Effector CD8-positive, alpha-beta T cell (primary cell): ENCODE results near the gene SLC38A3.
"Not testable (repeated sequence)": the region's sequence is repeated elsewhere in the genome, so short reads cannot be mapped to it uniquely, and the experiment has no call there.

Experiments used
- DNase-seq: peaks from one replicate; lab custom pipeline; 2025; lab: John Stamatoyannopoulos, UW

The SLC38A3 gene

DNA sequence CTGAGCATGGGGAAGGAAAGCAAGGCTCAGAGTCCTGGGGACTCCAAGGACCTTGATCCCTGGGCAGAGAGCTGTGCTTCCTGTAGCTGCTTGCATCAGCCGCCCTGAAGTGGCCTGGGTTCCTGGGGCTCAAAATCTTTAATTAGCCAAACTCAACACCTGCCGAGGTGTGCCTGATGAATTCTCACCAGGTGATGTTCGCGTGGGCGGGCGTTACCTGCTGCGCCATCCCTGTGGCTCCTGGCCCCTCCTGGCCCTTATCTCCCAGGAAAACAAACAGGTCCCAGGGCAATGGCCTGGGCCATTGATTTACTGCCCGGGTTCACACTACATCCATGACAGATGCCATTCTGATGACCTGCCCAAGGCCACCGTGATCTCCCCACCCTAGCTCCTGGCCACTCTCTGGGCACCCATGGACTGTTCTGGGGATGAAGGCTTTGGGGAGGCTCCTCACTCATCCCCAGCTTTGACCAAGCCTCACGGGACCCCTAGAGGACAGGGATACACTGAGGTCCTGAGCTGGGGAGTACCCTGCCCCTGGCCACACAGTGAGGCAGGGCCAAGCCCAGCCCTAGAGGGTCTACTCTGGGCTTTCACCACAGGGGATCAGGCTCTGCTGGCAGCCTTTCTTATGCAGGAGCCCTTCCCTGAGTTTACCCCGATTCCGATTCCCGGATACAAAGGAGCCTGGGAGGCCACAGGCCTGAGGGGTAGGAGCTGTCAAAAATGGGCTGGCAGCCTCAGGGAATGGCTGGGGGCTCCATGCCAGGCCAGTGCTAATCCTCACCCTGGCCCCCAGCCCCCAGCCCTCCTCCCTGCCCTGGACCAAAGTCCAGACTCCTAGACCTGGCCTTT is 5.7 kb downstream of the SLC38A3 start:
- no peak for DNase-seq

DNA sequence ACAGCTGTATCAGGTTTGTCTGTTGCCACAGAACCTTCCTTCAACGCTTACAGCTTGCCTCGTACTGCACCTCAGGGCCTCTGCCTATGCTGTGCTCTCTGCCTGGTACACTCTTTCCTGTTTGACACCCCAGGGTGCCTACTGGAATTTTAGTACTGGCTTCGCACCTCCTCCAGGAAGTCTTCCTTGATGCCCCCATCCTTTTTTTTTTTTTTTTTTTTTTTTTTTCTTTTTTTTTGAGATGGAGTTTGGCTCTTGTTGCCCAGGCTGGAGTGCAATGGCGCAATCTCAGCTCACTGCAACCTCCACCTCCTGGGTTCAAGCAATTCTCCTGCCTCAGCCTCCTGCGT is 6.3 kb downstream of the SLC38A3 start:
- DNase-seq, result not testable (repeated sequence)

DNA sequence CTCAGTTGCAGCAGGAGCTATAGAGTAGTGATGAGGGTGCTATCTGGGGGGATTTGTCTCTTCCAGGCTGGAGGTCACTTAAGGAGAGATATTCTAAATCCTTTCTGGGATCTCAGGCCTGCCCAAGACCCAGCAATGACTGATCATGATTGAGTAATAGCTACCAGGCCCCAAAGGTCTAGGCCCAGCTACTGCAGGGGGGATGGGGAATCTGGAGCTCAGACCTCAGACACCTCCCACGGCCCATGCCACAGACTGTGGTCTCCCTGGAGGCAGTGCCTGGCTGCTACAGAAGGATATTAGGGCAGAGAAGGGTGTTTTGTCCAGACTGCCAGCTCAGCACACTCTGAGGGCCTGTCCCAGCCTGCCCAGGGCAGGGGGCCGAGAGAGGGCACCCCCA is 6.9 kb downstream of the SLC38A3 start:
- no peak for DNase-seq

DNA sequence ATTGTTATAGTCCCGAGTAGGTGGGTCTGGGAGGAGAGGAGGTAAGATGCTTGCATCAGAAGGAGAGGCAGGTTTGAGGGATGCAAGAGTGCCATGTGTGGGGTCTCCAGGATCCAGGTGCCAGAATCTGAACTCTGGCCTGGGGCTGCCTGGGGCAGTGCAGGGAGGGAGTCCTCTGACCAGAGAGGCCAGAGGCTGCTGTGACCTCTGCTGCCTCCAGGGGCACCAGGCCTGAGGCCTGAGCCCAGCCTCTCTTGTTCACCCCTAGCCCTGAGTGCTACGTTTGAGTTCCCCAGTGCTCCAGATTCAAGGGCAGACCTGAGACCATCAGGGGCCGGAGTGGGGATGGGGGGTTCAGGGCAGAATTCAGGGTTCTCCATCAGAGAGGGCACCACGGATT is 7.4 kb downstream of the SLC38A3 start:
- no peak for DNase-seq

DNA sequence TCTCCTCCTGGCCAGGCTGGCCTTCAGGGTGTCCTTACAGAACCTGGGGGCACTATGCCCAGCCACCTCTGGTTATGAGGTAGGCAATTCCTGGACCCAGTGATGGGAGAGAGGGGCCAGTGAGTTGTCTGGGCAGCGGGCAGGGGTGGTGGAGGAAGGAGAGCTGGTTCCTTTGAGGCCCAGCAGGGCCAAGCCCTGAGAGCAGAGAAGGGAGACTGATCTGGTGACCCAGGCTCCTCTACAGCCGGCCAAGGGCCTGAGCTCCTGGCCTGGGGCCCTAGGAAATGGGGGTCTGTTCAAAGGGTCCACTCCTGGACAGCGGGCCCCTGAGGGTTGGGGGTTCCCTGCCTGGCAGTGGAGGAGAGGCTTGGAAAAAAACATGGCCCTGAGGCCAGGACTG is 7.9 kb downstream of the SLC38A3 start:
- DNase-seq, result no peak

DNA sequence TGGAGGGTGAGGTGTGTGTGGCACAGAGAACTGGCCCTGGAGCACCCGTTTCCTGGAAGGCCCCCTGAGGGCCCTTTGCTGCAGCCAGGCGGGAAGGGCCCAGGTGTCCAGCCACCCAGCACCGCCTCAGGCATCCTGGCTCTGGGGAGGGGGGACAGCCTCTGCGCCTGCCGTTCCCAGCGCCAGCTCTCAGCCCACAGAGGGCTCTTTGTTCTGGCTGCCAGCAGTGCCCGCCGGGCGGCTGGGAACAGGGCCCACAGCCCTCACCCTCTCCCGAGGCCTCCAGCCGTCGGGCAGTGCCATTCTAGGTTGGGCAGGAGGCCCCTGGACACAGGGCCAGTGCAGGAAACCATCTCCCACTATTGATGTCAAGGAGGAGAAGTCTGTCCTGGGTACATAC is 8.3 kb downstream of the SLC38A3 start:
- DNase-seq, result no peak

DNA sequence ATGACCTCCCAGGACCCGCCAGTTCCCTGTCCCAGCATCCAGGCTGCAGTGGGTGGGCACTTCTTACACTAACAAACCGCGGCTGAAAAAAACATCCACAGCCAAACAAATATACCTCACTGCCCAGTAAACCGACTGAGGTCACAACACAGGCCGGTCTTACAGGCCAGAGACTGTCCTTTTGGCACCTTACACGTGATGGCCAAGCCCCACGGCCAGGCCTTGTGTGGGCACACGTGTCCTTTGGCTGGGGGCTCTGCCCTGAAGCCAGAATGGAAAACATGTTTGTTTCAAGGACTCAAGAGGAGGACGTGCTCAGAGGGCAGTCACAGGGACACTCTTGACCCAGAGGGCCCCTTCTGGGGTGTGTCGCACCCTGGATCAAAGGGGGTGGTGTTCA is 9.8 kb downstream of the SLC38A3 start:
- DNase-seq, result no peak

DNA sequence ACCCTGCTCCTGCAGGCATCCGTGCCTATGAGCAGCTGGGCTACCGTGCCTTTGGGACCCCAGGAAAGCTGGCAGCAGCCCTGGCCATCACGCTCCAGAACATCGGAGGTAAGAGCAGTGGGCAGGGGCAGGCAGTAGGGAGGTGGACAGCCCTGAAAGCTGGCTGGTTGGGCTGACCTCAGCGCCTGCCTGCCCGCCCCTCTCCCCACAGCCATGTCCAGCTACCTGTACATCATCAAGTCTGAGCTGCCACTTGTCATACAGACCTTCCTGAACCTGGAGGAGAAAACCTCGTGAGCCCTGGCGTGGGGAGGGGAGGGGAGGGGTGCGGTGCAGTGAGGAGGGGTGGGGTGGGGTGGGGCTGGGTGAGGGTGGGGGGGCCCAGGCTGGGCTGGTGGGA is 10.5 kb downstream of the SLC38A3 start:
- DNase-seq, result no peak

DNA sequence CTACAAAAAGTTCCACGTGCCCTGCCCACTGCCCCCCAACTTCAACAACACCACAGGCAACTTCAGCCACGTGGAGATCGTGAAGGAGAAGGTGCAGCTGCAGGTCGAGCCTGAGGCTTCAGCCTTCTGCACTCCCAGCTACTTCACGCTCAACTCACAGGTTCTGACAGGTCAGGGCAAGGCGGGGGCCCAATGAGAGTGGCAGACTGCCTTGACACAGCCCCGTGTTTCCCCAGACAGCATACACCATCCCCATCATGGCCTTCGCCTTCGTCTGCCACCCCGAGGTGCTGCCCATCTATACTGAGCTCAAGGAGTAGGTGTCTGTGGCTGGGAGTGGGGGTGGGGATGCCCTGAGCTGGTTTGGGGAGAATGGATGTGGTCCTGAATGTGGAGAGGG is 12.6 kb downstream of the SLC38A3 start:
- no peak for DNase-seq

DNA sequence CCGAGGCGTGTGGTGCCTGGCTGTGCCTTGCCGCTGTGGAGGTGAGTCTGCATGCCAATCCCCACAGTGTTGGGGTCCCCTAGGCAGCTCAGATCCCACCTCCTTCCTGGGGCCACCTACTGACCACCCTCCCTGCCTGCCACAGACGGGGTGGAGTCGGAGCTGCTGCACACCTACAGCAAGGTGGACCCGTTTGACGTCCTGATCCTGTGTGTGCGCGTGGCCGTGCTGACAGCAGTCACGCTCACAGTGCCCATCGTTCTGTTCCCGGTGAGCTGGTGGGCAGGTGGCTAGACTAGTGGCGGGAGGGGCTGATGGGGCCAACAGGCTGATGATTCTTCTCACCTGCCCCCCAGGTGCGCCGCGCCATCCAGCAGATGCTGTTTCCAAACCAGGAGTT is 13.4 kb downstream of the SLC38A3 start:
- no peak for DNase-seq

DNA sequence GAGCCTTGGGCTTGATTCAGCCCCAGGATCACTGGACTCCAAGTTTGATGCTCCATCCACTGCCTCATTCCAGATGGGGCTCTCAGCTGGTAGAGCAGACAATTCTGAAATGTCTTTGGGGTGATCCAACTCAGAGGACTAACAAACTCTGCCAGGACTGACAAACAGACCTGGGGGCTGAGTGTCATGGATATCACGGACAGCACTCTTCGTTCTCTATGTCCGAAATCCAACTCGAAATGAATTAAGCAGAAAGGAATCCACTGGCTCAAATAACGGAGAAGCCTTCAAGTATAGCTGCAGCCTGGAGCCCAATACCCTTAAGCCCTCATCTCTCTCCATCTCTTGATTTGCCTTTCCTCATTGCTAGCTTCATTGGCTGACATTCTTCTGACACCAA is 14.2 kb downstream of the SLC38A3 start:
- no peak for DNase-seq

DNA sequence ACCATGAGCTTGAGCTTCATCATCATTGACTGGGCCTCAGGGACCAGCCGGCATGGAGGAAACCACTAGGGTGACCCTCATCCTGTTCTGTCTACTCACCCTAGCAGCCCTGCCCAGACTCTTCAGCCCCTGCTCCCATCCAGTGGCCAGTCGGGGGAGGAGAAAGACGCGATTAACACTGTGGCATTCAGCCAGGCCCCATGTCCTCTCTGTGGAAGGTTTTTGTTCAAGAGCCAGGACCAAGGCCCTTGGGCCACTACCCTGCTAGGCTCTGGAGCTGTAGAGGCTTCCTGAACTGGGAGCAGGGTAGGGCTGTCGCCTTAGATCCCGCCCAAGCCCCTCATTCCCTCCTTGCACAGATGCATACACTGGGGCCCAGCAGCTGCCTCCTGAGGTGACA is 15.0 kb downstream of the SLC38A3 start:
- no peak for DNase-seq

DNA sequence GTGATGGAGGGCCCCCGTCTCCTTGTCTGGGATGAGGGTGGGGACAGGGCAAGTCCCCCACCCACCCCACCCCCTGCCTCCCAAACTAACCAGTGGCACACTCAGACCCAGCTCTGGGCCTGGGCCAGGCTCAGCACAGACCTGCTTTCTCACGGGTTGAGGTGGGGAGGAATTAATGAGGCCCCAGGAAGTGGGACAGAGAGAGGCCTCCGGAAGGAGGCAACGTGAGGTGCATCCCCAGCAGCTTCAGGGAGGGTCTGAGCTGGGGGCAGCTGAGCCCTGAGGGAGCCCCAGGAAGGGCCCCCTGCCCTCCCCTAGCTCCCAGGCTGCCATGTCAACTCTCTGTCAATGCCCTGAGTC is 16.0 kb downstream of the SLC38A3 start:
- no peak for DNase-seq

DNA sequence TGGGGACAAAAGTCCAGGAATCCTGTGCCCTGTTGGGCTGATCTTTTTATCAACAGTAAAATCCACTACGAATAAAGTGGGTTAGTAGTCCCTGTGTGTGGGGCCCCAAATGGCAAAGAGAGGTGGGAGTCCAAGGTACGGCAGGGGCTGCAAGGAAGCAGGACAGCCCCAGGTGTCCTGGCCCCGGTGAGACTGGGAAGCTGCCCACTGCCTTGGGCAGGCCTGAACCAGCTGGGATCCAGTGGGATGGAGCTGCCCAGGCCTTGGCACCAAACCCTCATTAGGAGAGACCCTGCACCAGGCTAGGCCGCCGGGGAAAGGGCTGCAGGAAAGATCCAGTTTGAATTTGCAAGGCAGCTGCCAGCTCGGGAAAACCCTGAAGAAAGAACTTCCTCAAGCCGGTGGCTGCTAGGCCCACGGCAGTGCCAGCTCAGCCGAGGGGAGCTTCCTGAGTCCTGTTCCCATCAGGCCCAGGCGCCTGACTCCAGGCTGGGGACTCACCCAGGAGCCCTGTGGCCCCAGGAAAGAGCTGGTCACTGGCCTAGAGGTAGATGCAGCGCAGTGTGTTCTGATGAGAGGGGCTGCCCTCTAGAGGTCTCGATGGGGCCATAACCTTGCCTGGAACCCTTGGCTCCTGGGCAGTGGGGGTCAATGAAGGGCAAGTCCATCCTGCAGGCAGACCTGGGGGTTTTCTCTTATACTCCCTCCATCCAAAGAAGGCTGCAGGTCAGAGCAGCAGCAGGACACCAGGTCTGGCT is 16.5 kb downstream of the SLC38A3 start:
- no peak for DNase-seq

DNA sequence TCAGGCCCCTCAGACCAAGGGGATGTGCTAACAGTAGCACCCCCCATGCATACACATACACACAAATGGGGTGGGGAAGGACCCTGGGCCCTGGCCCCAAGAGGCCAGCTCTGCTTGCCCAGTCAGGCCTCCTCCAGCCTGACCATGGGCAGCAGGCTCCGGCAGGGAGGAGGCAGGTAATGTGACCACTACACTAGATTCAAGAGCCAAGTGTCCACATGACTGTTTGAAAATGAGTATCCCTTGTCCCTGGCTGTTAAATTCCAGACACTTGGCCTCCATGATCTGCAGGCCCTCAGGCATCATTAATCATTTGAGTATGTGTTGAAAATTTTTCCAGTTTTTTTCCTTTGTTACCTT is 17.1 kb downstream of the SLC38A3 start:
- no peak for DNase-seq

DNA sequence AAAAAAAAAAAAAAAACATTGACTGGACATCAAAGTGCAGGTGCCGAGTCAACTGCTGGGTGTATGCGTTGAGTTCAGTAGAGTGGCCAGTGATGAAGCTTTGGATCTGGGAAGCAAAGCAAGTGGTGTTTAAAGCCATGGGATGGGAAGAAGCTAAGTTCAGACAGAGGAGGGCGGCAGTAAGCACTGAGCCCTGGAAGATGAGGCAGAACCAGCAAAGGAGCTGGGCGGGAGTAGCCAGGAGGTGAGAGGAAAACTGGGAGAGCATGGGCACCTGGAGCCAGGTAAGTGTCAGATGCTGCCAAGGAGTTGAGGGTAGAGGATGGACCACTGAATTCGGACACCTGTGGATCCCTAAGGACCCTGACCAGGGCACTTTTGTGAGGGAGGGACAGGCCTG is 19.6 kb downstream of the SLC38A3 start:
- no peak for DNase-seq

DNA sequence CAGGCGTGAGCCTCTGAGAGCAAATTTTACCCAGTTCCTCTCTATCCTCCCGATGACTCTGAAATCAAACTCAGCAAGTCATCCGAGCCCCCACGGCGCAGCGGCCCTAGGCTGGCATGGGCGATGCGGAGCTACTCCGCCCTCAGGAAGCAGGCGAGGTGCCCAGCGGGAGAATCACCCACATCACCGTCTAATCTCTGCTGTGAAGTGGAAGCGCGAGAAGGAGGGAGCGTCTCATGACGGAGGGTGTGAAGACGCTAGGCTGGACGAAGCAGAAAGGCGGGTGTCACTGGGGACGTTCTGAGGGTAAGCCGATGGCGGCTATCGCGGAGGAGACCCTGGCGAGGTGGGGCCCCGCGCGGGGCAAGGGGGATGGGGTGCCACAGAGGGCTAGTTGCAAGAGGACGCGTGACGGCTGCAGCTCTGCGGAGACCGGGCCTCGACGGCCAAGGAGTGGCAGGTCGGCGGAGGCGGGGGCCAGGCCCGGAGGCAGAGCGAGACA is 21.9 kb downstream of the SLC38A3 start:
- DNase-seq, result peak; percentile 44

DNA sequence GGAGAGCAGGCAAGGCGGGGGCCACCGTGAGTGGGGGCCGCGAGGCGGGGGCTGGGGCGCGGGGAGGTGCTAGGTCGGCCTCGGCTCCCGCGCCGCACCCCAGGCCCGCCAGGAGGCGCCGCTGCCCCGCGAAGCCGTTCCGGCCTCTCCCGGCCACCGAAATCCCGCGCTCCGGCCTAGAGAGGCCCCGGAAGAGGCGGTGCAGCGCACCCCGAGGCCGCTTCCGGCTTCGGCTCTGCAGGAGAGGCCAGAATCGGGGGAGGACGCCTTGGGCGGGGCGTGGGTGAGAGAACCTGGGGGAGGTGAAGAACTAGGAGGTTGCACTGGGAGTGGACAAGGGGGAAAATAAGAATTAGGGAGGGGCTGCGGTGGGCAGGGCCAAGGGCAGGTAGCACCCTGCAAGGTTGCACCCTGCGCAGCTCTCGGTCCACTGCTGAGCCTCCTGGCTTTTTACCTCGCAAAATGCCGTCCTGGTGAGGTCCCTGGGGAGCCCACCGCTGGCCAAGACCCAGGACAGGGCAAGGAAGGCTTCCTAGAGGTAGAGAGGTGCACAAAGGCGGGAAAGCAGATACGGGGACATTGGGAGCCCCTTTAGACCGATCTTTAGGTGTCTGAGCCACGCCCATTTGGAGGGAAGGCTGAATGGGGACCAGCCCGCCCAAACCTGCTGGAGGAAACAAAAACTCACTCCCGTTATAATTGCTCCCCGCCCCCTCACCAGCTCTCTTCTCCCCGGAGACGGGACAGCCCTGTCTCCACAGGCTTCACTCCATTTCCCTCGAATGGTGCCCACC is 22.5 kb downstream of the SLC38A3 start:
- peak; percentile 82 for DNase-seq

DNA sequence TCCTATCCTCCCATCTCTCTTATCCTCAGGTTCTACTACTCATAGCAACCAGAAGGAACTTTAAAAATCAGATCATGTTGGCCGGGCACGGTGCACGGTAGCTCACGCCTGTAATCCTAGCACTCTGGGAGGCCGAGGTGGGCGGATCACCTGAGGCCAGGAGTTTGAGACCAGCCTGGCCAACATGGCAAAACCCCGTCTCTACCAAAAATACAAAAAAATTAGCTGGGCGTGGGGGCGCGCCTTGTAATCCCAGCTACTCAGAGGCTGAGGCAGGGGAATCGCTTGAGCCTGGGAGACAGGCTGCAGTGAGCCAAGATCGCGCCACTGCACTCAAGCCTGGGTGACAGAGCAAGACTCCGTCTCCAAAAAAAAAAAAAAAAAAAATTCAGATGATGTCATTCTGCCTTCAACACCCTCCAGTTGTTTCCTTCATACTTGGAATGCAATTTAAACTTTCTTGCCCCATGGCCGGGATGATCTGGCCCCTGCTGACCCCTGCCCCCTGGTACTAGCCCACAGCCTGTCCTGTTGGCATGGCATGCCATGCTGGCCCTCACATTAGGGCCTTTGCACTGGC is 23.2 kb downstream of the SLC38A3 start:
- DNase-seq, result not testable (repeated sequence)

DNA sequence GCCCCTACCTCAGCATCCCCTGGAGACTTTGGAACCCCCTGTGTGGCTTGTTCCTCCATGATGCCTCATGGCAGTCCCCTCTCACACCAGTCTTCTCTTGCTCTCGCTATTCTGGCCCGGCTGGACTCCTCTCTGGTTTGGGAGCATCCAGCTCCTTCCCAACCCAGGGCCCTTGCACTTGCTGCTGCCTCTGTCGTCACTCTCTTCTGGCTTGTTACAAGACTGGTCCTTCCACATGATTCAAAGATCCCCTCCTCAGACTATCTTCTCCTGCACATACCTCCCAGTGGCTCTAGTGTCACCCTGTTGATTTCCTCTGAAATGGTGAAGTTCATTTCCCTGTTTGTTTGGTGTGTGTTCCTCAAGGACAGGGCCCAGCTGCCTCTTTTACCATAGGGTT is 24.4 kb downstream of the SLC38A3 start:
- DNase-seq, result no peak

DNA sequence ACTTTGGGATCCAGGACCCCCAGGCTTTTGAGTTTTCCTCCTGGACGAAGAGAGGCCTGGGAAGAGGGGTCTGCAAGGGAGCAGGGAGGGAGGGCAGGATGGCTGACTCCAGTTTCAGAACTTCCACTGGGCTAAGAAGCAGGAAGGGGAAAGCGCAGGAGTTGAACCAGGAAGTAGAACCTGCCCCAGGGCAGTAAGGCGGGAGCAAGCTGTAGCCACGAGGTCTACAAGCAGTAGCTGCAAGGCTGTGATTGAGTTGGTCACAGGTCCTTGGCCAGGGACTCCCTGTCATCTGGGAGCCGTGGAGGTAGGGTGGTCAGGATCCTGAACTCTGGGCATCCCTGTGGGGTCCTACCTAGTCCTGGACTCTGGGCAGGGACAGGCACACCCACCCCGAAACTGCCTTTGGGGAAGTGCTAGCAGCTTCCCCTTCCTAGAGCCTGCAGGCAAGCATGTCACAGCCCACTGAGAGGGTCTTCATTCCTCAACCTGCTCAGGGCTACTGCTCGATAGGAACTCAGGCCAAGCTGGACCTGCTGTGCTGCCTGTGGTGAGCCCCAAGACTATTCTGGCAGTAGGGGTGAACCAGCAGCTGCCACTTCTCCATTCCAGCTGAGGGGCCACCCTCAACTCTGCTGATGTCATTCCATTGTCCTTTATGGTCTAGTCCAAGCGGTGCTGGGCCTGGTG is 25.2 kb downstream of the SLC38A3 start:
- no peak for DNase-seq

DNA sequence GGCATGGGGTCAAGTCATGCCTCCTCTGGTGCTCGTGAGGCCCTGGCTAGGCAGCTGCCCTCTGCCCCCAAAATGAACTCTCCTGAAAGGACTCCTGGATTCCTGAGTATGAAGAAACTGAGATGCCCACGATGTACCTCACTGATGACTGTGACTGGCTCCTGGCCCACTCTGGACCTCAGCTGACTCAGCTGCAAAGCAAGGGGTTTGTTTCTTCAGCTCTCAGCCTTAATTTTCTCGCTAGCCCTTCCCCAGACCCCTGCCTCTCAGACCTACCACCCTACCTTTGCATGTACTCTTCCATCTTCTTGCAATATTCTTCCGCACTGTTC is 25.7 kb downstream of the SLC38A3 start:
- DNase-seq, result no peak
